Measurements from ENCODE around the gene C10orf62.

- TF ChIP-seq CTCF (IDR thresholded peaks at IDR 0.05) (no peak), POLR2A (IDR thresholded peaks at IDR 0.05) (no peak)
Measured at GRCh38 chr10:97550336-97551149, 39.0 kb upstream of the C10orf62 start.
